Ovary (tissue), 3 donors: ENCODE results near the gene FGFRL1.

Source experiments
- EP300 ChIP-seq: sonication (generic); formaldehyde crosslinking; IDR thresholded peaks from one replicate; pipeline ENCODE4 v1.6.1; 2017; ENCODE audit warnings: antibody characterized with exemption
- POLR2A ChIP-seq: fragments of 450-650 bp; IDR thresholded peaks from one replicate; pipeline ENCODE4 v1.6.1; 2017; ENCODE audit warnings: antibody characterized with exemption, mild to moderate bottlenecking, moderate library complexity
- TF ChIP-seq, protein P1 (sequence below), 3 donors: fragments of 450-650 bp in 2 of 3; fragments of 200-600 bp in 1 of 3; IDR thresholded peaks; one replicate each; pipeline versions ENCODE4 v1.5.1 to v1.8.0; 2016 to 2022; ENCODE audit warnings: antibody characterized with exemption in 3 of 3, mild to moderate bottlenecking in 1 of 3
- donor health status: DM: no; HTN: no; CAD: no.

DNA sequence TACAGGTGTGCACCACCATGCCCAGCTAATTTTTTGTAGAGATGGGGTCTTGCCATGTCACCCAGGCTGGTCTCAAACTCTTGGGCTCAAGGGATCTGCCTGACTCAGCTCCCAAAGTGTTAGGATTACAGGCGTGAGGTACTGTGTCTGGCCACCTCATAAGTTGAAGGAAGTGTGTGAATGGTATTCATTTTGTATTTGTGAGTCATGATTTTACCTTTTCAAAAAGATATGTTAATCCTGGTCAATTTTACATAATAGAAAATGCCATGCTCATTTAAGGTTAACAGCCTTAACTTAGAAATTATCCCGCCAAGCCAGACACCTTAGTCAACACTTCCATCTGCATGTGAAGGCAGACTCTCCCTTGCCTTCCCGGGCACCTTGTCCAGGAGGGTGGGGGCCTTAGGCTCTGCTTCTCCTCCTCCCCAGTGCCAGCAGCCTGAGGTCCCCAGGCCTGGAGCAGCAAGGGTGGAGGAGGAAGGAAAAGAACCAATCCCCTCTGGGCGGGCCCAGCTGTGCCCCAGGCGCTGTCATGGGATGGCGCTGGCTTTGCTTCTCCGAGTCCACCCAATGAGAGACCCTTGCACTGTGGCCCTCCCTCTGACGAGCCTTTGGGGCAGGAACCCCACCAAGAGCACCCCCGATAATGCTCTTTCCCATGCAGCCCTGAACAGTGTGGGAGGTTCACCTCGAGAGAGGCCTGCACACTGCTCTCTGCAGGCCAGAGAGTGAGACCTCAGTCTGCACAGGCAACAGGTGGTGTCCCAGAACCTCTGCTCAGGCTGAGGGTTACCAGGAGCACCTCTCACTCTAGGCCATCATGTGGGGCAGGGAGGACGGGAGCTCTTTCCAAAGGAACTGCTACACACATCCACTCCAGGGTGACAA is 64.6 kb downstream of the FGFRL1 start:
- TF ChIP-seq, protein P1, sequence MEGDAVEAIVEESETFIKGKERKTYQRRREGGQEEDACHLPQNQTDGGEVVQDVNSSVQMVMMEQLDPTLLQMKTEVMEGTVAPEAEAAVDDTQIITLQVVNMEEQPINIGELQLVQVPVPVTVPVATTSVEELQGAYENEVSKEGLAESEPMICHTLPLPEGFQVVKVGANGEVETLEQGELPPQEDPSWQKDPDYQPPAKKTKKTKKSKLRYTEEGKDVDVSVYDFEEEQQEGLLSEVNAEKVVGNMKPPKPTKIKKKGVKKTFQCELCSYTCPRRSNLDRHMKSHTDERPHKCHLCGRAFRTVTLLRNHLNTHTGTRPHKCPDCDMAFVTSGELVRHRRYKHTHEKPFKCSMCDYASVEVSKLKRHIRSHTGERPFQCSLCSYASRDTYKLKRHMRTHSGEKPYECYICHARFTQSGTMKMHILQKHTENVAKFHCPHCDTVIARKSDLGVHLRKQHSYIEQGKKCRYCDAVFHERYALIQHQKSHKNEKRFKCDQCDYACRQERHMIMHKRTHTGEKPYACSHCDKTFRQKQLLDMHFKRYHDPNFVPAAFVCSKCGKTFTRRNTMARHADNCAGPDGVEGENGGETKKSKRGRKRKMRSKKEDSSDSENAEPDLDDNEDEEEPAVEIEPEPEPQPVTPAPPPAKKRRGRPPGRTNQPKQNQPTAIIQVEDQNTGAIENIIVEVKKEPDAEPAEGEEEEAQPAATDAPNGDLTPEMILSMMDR (IDR thresholded peaks at IDR 0.05) = no peak
- no peak for TF ChIP-seq POLR2A
- no peak for TF ChIP-seq EP300
